Panc1 (cell line): ENCODE results near the gene EYS. TPM values are rescaled to one million over a fixed set of nuclear protein-coding genes. Genes with fewer than 3 reads are reported as not detected.

Experiments
- ATAC-seq: fragments of 200-7000 bp; cut with Tn5 transposase; 2 replicates; pipeline ENCODE4 v1.9.1; 2020; ENCODE audit warnings: mild to moderate bottlenecking, moderate library complexity
- BruUV-seq: library from RNA; stranded (reverse); fragments of 400-500 nt; replicated peaks from 2 replicates; lab custom pipeline; 2021; lab: Mats Ljungman, UMichigan
- CTCF ChIA-PET: fragments of 300-600 bp; sonication (Branson Sonifier 250); formaldehyde crosslinking; loops from one replicate; lab custom pipeline; 2022; ENCODE audit warnings: antibody characterized with exemption; lab: Charles Lee
- POLR2A ChIA-PET: fragments of 300-600 bp; sonication (Branson Sonifier 250); formaldehyde crosslinking; loops from one replicate; lab custom pipeline; 2022; ENCODE audit warnings: antibody characterized with exemption; lab: Charles Lee
- DNase-seq: peaks from one replicate; pipeline ENCODE4 v3.0.0-alpha.2; 2010; ENCODE audit warnings: low read depth, low spot score
- H3K27ac ChIP-seq: 2 replicates; pipeline ENCODE4 v1.5.1; 2011; ENCODE audit warnings: mild to moderate bottlenecking, low read length, inconsistent platforms
- H3K27me3 ChIP-seq: fragments of 200-500 bp; sonication (Bioruptor generic); 2 replicates; pipeline ENCODE4 v1.6.0; 2014; ENCODE audit warnings: low read length, inconsistent platforms; ENCODE audit not compliant: control insufficient read depth, insufficient read depth
- H3K36me3 ChIP-seq: fragments of 200-500 bp; sonication (Bioruptor generic); 2 replicates; pipeline ENCODE4 v1.5.1; 2014; ENCODE audit warnings: inconsistent platforms, mild to moderate bottlenecking, low read length, moderate library complexity; ENCODE audit not compliant: control insufficient read depth, insufficient read depth
- H3K4me1 ChIP-seq: 2 replicates; pipeline ENCODE4 v1.5.1; 2011; ENCODE audit warnings: inconsistent platforms, mild to moderate bottlenecking, low read length, moderate library complexity; ENCODE audit not compliant: control insufficient read depth, insufficient read depth
- H3K4me3 ChIP-seq, 2 experiments: 2 replicates each; pipeline ENCODE4 v1.5.1; 2011 to 2012; ENCODE audit warnings: low read depth in 2 of 2, low read length in 2 of 2, mild to moderate bottlenecking in 2 of 2, inconsistent platforms in 1 of 2, moderate library complexity in 1 of 2
- H3K9me3 ChIP-seq: fragments of 200-500 bp; sonication (Bioruptor generic); 2 replicates; pipeline ENCODE4 v1.5.1; 2014; ENCODE audit warnings: low read depth, mild to moderate bottlenecking, inconsistent platforms, low read length, moderate library complexity; ENCODE audit not compliant: control insufficient read depth, insufficient read depth
- POLR2AphosphoS5 ChIP-seq: IDR thresholded peaks from 2 replicates; pipeline ENCODE4 v1.6.1; 2012; ENCODE audit warnings: mild to moderate bottlenecking, low read depth, low read length, moderate library complexity
- REST ChIP-seq, 2 experiments: IDR thresholded peaks; 2 replicates each; pipeline ENCODE4 v1.6.1; 2011 to 2012; ENCODE audit warnings: low read depth in 2 of 2, control low read depth in 1 of 2, low read length in 1 of 2, mild to moderate bottlenecking in 1 of 2, moderate library complexity in 1 of 2; ENCODE audit not compliant: insufficient read depth in 1 of 2
- SIN3A ChIP-seq: IDR thresholded peaks from 2 replicates; pipeline ENCODE4 v1.6.1; 2012; ENCODE audit warnings: low read depth, mild to moderate bottlenecking, low read length, moderate library complexity, borderline replicate concordance; ENCODE audit not compliant: insufficient read depth
- TCF7L2 ChIP-seq: IDR thresholded peaks from 2 replicates; pipeline ENCODE4 v1.6.1; 2011; ENCODE audit warnings: mild to moderate bottlenecking, low read depth, low read length, inconsistent platforms
- in situ Hi-C: cut with HindIII; loops from 2 replicates; pipeline ENCODE4 v1.10.0; 2016; ENCODE audit warnings: low sequenced_read_pairs, low pct_unique_long_range_greater_than_20kb
- intact Hi-C: fragments of 100-400 bp; cut with micrococcal nuclease; formaldehyde crosslinking; loops from one replicate; pipeline ENCODE4 v1.10.0; 2022; ENCODE audit not compliant: unreplicated experiment
- total RNA-seq: library from RNA; stranded (reverse); gene quantifications from one replicate; pipeline ENCODE4 v1.2.1, GENCODE V29; 2021; ENCODE audit not compliant: unreplicated experiment
- TF ChIP-seq, protein P1 (sequence below): fragments of 450-650 bp; IDR thresholded peaks from 2 replicates; pipeline ENCODE4 v1.5.1; 2017; ENCODE audit warnings: mild to moderate bottlenecking

Gene EYS
- total RNA-seq, 1 experiment from 2014 or later: not detected

GRCh38 chr6:64812138-64812537, 894.9 kb downstream of the EYS start:
- intact Hi-C loops (no loop called here), in situ Hi-C loops (no loop called here)
- BruUV-seq: no TSS peak
- H3K27me3 ChIP-seq: no peaks in the 10 kb centered on the region
- no peak for TF ChIP-seq SIN3A
- TF ChIP-seq, protein P1, sequence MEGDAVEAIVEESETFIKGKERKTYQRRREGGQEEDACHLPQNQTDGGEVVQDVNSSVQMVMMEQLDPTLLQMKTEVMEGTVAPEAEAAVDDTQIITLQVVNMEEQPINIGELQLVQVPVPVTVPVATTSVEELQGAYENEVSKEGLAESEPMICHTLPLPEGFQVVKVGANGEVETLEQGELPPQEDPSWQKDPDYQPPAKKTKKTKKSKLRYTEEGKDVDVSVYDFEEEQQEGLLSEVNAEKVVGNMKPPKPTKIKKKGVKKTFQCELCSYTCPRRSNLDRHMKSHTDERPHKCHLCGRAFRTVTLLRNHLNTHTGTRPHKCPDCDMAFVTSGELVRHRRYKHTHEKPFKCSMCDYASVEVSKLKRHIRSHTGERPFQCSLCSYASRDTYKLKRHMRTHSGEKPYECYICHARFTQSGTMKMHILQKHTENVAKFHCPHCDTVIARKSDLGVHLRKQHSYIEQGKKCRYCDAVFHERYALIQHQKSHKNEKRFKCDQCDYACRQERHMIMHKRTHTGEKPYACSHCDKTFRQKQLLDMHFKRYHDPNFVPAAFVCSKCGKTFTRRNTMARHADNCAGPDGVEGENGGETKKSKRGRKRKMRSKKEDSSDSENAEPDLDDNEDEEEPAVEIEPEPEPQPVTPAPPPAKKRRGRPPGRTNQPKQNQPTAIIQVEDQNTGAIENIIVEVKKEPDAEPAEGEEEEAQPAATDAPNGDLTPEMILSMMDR: no peak
- no peak for TF ChIP-seq REST (IDR thresholded peaks at IDR 0.05; ENCODE audit: insufficient read depth in 1 of 2, low read depth in 2 of 2, low read length in 1 of 2)
- no peak for TF ChIP-seq TCF7L2
- TF ChIP-seq POLR2AphosphoS5: no peak
- ChIA-PET CTCF (no interaction called here), POLR2A (no interaction called here)
- no peak overlapping the region for H3K4me3 ChIP-seq
- no peaks in the 10 kb centered on the region for H3K9me3 ChIP-seq
- H3K4me1 ChIP-seq: no peaks in the 10 kb centered on the region
- no peak for DNase-seq
- ATAC-seq: no peak
- H3K36me3 ChIP-seq: no peaks in the 10 kb centered on the region
- H3K27ac ChIP-seq: no peak overlapping the region

- DNase-seq (no peak), ATAC-seq (no peak)
- H3K27ac ChIP-seq: no peak overlapping the region
- ChIA-PET CTCF (no interaction called here), POLR2A (no interaction called here)
- in situ Hi-C loops (no loop called here), intact Hi-C loops (no loop called here)
- no peaks in the 10 kb centered on the region for H3K36me3 ChIP-seq
- H3K27me3 ChIP-seq: no peaks in the 10 kb centered on the region
- H3K9me3 ChIP-seq: no peaks in the 10 kb centered on the region
- BruUV-seq: no TSS peak
- H3K4me1 ChIP-seq: no peaks in the 10 kb centered on the region
- H3K4me3 ChIP-seq: no peak overlapping the region
- TF ChIP-seq, protein P1: no peak
- TF ChIP-seq POLR2AphosphoS5: no peak
- TF ChIP-seq SIN3A: no peak
- no peak for TF ChIP-seq TCF7L2
- TF ChIP-seq REST (IDR thresholded peaks at IDR 0.05; ENCODE audit: insufficient read depth in 1 of 2, low read depth in 2 of 2, low read length in 1 of 2): no peak
Measured at GRCh38 chr6:64811119-64811518, 895.9 kb downstream of the EYS start.
